PC-9 (cell line): ENCODE measurements around the gene NOS1AP. TPM values are rescaled to one million over a fixed set of nuclear protein-coding genes. Genes with fewer than 3 reads are reported as not detected.

ENCODE experiments used
- BruUV-seq: library from RNA; stranded (reverse); fragments of 400-500 nt; replicated peaks from 2 replicates; lab custom pipeline; 2021; lab: Mats Ljungman, UMichigan
- CTCF ChIA-PET: fragments of 300-600 bp; sonication (Branson Sonifier 250); formaldehyde crosslinking; loops from one replicate; lab custom pipeline; 2022; ENCODE audit warnings: antibody characterized with exemption; lab: Charles Lee
- POLR2A ChIA-PET: fragments of 300-600 bp; sonication (Branson Sonifier 250); formaldehyde crosslinking; loops from one replicate; lab custom pipeline; 2022; ENCODE audit warnings: antibody characterized with exemption; ENCODE audit not compliant: unreplicated experiment; lab: Charles Lee
- DNase-seq, 2 experiments: peaks; one replicate each; pipeline versions ENCODE4 v3.0.0 to v3.0.0-alpha.2; 2015 to 2022; ENCODE audit warnings: mixed read lengths in 1 of 2
- H2AFZ ChIP-seq: fragments of 200-600 bp; sonication (generic); 2 replicates; pipeline ENCODE4 v1.8.1; 2017; ENCODE audit warnings: antibody characterized with exemption
- H3F3A ChIP-seq: fragments of 200-600 bp; sonication (generic); 2 replicates; pipeline ENCODE4 v1.8.1; 2017; ENCODE audit warnings: antibody characterized with exemption, mild to moderate bottlenecking, low read depth; ENCODE audit not compliant: insufficient read depth
- H3K27ac ChIP-seq: fragments of 200-600 bp; sonication (generic); 2 replicates; pipeline ENCODE4 v1.6.1; 2016; ENCODE audit warnings: mixed run types
- H3K27me3 ChIP-seq: fragments of 200-600 bp; sonication (generic); 2 replicates; pipeline ENCODE4 v1.6.1; 2016; ENCODE audit warnings: low read depth, mixed run types; ENCODE audit not compliant: insufficient read depth
- H3K36me3 ChIP-seq: fragments of 200-600 bp; sonication (generic); 2 replicates; pipeline ENCODE4 v1.6.1; 2016; ENCODE audit warnings: low read depth, mixed run types
- H3K4me1 ChIP-seq: fragments of 200-600 bp; sonication (generic); replicated peaks from 2 replicates; pipeline ENCODE4 v1.6.1; 2016; ENCODE audit warnings: mixed run types; ENCODE audit not compliant: insufficient read depth
- H3K4me2 ChIP-seq: fragments of 200-600 bp; sonication (generic); 2 replicates; pipeline ENCODE4 v1.6.1; 2017; ENCODE audit warnings: mixed run types
- H3K4me3 ChIP-seq: fragments of 200-600 bp; sonication (generic); 2 replicates; pipeline ENCODE4 v1.6.1; 2016; ENCODE audit warnings: mixed run types
- H3K79me2 ChIP-seq: fragments of 200-600 bp; sonication (generic); 2 replicates; pipeline ENCODE4 v1.6.1; 2017; ENCODE audit warnings: low read depth, mixed run types
- H3K9me2 ChIP-seq: fragments of 200-600 bp; sonication (generic); 2 replicates; pipeline ENCODE4 v1.8.1; 2017; ENCODE audit warnings: mild to moderate bottlenecking; ENCODE audit not compliant: insufficient read depth
- H3K9me3 ChIP-seq: fragments of 200-600 bp; sonication (generic); 2 replicates; pipeline ENCODE4 v1.8.1; 2016; ENCODE audit warnings: low read depth; ENCODE audit not compliant: insufficient read depth
- H4K20me1 ChIP-seq: fragments of 200-600 bp; sonication (generic); 2 replicates; pipeline ENCODE4 v1.8.1; 2017; ENCODE audit not compliant: insufficient read depth
- EZH2 ChIP-seq: fragments of 200-600 bp; sonication (generic); IDR thresholded peaks from 2 replicates; pipeline ENCODE4 v1.8.0; 2017; ENCODE audit warnings: antibody characterized with exemption, low read depth
- intact Hi-C: fragments of 100-400 bp; cut with micrococcal nuclease; formaldehyde crosslinking; loops from one replicate; pipeline ENCODE4 v1.10.0; 2022; ENCODE audit not compliant: unreplicated experiment
- total RNA-seq: library from RNA; stranded (reverse); gene quantifications from 2 replicates; pipeline ENCODE4 v1.2.3, GENCODE V29; 2021
- TF ChIP-seq, protein P1 (sequence below): fragments of 200-600 bp; sonication (generic); conservative IDR thresholded peaks from 2 replicates; pipeline ENCODE4 v1.6.1; 2017; ENCODE audit warnings: mixed run types, antibody characterized with exemption, mild to moderate bottlenecking, moderate library complexity

Gene NOS1AP
- total RNA-seq, 1 experiment from 2014 or later, result 9.9 TPM

DNA sequence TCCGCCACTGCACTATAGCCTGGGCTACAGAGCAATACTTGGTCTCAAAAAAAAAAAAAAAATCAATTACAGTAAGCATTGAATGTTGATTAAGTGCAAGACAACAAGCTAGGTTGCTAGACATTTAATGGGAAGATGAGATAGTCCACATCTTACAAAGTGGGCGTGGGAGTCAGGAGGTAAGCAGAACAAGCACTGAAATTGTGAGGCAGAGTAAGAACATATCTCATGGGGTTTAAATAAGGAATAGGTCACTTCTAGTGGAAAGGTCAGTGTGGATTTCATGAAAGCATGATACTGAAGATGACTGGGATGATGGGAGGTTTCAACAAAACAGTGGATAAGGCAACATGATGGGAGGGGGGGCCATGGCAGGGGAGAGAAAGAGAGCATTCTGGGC is 44.0 kb upstream of the NOS1AP start:
- no TSS peak for BruUV-seq
- peaks cover 6% of the 10 kb centered on the region for H3K4me1 ChIP-seq
- no peak overlapping the region for H2AFZ ChIP-seq
- H3K9me2 ChIP-seq, result no peaks in the 10 kb centered on the region
- CTCF ChIA-PET, result no interaction called here
- peaks cover 7% of the 10 kb centered on the region; the same call in 1 of the 2 replicates for H3F3A ChIP-seq
- no peaks in the 10 kb centered on the region for H3K36me3 ChIP-seq
- TF ChIP-seq, protein P1, sequence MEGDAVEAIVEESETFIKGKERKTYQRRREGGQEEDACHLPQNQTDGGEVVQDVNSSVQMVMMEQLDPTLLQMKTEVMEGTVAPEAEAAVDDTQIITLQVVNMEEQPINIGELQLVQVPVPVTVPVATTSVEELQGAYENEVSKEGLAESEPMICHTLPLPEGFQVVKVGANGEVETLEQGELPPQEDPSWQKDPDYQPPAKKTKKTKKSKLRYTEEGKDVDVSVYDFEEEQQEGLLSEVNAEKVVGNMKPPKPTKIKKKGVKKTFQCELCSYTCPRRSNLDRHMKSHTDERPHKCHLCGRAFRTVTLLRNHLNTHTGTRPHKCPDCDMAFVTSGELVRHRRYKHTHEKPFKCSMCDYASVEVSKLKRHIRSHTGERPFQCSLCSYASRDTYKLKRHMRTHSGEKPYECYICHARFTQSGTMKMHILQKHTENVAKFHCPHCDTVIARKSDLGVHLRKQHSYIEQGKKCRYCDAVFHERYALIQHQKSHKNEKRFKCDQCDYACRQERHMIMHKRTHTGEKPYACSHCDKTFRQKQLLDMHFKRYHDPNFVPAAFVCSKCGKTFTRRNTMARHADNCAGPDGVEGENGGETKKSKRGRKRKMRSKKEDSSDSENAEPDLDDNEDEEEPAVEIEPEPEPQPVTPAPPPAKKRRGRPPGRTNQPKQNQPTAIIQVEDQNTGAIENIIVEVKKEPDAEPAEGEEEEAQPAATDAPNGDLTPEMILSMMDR, result no peak
- no peak for TF ChIP-seq EZH2
- no peak overlapping the region for H3K4me3 ChIP-seq
- H3K9me3 ChIP-seq, result 0 out of 2 replicates have a peak, but pooled peaks cover 6% of the 10 kb centered on the region
- H3K27ac ChIP-seq, result no peak overlapping the region
- intact Hi-C loops, result no loop called here
- no peak overlapping the region for H3K4me2 ChIP-seq
- no peak for DNase-seq
- POLR2A ChIA-PET, result no interaction called here
- H3K27me3 ChIP-seq, result peaks cover 10% of the 10 kb centered on the region; the same call in 1 of the 2 replicates
- no peaks in the 10 kb centered on the region for H4K20me1 ChIP-seq
- H3K79me2 ChIP-seq, result no peaks in the 10 kb centered on the region

DNA sequence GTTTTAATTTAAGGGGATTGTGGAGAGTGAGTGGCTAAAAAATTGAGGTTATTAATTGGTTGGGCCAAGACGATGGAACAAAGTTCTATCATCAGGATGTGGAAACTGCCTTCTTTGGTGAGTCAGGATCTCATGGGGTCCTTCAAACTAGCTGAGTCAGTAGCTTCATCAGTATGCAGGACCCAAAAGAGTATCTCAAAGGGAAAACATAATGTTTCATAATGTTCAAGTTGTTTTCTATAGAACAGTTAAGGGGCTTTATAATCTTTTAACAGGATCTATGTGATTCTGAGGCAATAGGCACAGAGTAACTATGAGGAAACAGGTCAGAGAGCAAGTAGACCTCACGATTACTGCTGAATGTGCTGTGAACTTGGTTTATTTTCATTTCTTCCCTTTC is 42.6 kb upstream of the NOS1AP start:
- no peaks in the 10 kb centered on the region for H3K9me2 ChIP-seq
- TF ChIP-seq, protein P1, result no peak
- no peak for TF ChIP-seq EZH2
- ChIA-PET CTCF (no interaction called here), POLR2A (no interaction called here)
- H3K4me3 ChIP-seq, result no peak overlapping the region
- peaks cover 6% of the 10 kb centered on the region for H3K4me1 ChIP-seq
- no peak overlapping the region for H2AFZ ChIP-seq
- DNase-seq, result no peak
- intact Hi-C loops, result no loop called here
- no peak overlapping the region for H3K27ac ChIP-seq
- no peaks in the 10 kb centered on the region for H3K36me3 ChIP-seq
- H3F3A ChIP-seq, result peaks cover 7% of the 10 kb centered on the region; the same call in 1 of the 2 replicates
- H3K9me3 ChIP-seq, result 0 out of 2 replicates have a peak, but pooled peaks cover 6% of the 10 kb centered on the region
- no peaks in the 10 kb centered on the region for H4K20me1 ChIP-seq
- peaks cover 10% of the 10 kb centered on the region; the same call in 1 of the 2 replicates for H3K27me3 ChIP-seq
- no TSS peak for BruUV-seq
- no peak overlapping the region for H3K4me2 ChIP-seq
- H3K79me2 ChIP-seq, result no peaks in the 10 kb centered on the region

DNA sequence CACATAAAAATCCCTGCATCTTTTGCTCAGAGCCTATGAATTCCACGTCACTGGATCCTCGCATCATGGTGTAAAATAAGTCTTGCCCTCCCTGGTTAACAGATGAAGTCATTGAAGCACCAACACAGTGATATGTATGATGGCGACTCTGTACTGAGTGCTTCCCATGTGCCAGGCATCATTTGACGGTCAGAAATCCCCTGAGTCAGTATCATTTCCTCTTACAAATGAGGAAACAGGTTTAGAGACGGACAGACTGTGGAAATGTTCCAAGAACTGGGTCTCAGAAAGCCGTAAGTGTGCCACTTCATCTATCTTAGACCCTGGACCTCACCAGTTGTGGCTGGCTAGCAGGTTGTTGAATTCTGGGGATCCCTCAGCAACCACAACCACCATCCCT is 40.8 kb upstream of the NOS1AP start:
- DNase-seq, result no peak
- Histone ChIP-seq H3K9me3 (0 out of 2 replicates have a peak, but pooled peaks cover 6% of the 10 kb centered on the region), H2AFZ (no peak overlapping the region), H4K20me1 (no peaks in the 10 kb centered on the region), H3K27me3 (no peaks in the 10 kb centered on the region), H3K4me3 (no peak overlapping the region), H3K27ac (no peak overlapping the region), H3K4me2 (no peak overlapping the region), H3K79me2 (no peaks in the 10 kb centered on the region), H3K36me3 (no peaks in the 10 kb centered on the region), H3K4me1 (peaks cover 6% of the 10 kb centered on the region), H3K9me2 (no peaks in the 10 kb centered on the region), H3F3A (no peaks in the 10 kb centered on the region)
- BruUV-seq, result no TSS peak
- ChIA-PET POLR2A (no interaction called here), CTCF (no interaction called here)
- TF ChIP-seq EZH2, result no peak
- TF ChIP-seq, protein P1, result no peak
- intact Hi-C loops, result no loop called here
